Measurements from ENCODE around the gene SEC31B. TPM values are rescaled to one million over a fixed set of nuclear protein-coding genes. Genes with fewer than 3 reads are reported as not detected.

The SEC31B gene
- total and polyA plus RNA-seq, 2 of the 8 experiments (the other 6 are each of a cell fraction or from before 2014, with no cell fraction given) = 4.1 to 5.3 TPM

DNA sequence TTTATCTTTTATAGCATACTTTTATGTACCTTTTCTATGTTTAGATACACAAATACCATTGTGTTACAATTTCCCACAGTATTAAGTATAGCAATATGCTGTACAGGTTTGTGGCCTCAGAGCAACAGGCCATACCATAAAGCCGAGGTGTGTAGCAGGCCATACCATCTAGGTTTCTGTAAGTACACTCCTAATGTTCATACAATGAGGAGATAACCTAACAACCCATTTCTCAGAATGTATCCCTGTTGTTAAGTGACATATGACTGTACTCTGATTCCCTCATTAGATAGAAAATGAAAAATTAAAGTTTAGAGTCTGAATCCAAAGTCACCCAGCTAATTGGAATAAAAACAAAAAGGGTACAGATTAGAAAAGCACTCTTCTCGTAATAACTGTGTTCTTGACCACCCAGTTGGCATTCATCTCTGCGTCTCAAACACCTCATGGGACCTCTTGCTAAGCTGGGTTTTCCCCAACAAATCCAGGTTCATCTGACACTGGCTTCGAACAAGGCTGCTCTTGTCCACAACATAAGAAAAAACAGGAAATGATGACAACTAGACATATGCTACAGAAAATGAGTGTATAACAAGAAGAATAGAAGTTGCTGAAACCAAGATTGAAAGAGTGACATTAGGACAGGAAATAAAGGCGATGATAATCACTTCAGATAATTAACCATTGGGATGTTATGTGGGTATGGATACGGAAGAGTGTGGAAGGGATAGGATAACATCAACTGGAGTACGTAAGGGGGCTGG, 8.6 kb upstream of the SEC31B start:
- 85% methylated on average over 7 of the region's 7 CpGs; no CpG with 5 or more reads in 1 of the 2 experiments for WGBS, 2 experiments (ENCODE audit: extremely low coverage in 1 of 2, insufficient coverage in 1 of 2, insufficient read length in 1 of 2, insufficient replicate concordance in 2 of 2, low coverage in 1 of 2, low lambda C conversion rate in 2 of 2, missing lambda C conversion rate in 1 of 2)
- H2BK20ac ChIP-seq (ENCODE audit: low read length) = no peak overlapping the region
- POLR2A ChIA-PET (ENCODE audit: partially characterized antibody) = interaction anchor here (0.8 kb wide), 1 partner anchor 184 kb away, joined by 3 read pairs; no protein-coding TSS in a partner anchor
- H3K27me3 ChIP-seq (replicated peaks in 1 of 4; ENCODE audit: control insufficient read depth in 3 of 4, extremely low read depth in 1 of 4, insufficient read depth in 3 of 4, low read length in 3 of 4) = no peaks in the 10 kb centered on the region
- H2AFZ ChIP-seq (ENCODE audit: low read length) = no peak overlapping the region
- TF ChIP-seq SRF (IDR thresholded peaks at IDR 0.05; ENCODE audit: low read depth, low read length) (no peak), SAP30 (IDR thresholded peaks at IDR 0.05; ENCODE audit: insufficient read depth, insufficient replicate concordance, low read length) (no peak), YY1 (IDR thresholded peaks at IDR 0.05; ENCODE audit: low read depth, low read length) (no peak), TAF1 (IDR thresholded peaks at IDR 0.05; ENCODE audit: low read depth, low read length) (no peak), POLR2A (IDR thresholded peaks at IDR 0.05; ENCODE audit: control extremely low read depth in 1 of 2, low read depth in 2 of 2, low read length in 2 of 2) (no peak)
- TF ChIP-seq, protein P1, sequence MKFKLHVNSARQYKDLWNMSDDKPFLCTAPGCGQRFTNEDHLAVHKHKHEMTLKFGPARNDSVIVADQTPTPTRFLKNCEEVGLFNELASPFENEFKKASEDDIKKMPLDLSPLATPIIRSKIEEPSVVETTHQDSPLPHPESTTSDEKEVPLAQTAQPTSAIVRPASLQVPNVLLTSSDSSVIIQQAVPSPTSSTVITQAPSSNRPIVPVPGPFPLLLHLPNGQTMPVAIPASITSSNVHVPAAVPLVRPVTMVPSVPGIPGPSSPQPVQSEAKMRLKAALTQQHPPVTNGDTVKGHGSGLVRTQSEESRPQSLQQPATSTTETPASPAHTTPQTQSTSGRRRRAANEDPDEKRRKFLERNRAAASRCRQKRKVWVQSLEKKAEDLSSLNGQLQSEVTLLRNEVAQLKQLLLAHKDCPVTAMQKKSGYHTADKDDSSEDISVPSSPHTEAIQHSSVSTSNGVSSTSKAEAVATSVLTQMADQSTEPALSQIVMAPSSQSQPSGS (IDR thresholded peaks at IDR 0.05; ENCODE audit: low read length) = no peak
- no peak overlapping the region for H2BK12ac ChIP-seq (ENCODE audit: low read depth, low read length)
- no peak overlapping the region for H4K8ac ChIP-seq (ENCODE audit: extremely low read depth, insufficient read depth, low read length)
- no peak overlapping the region for H4K91ac ChIP-seq (replicated peaks; ENCODE audit: insufficient read length, low read length)
- FAIRE-seq = no peak
- H2AK5ac ChIP-seq (ENCODE audit: low read depth, low read length) = no peak overlapping the region
- H3K14ac ChIP-seq (ENCODE audit: insufficient read length) = no peak overlapping the region
- peaks cover 0 to 14% of the 10 kb centered on the region in 2 experiments; a peak in 3 of 4 replicates for H3K79me2 ChIP-seq (ENCODE audit: control insufficient read depth in 1 of 2, insufficient read depth in 2 of 2, low read length in 2 of 2)
- peak overlapping the region; percentile 80 to 85; a peak in 3 of 4 replicates for H3K4me2 ChIP-seq (ENCODE audit: insufficient read depth in 1 of 2, low read depth in 2 of 2, low read length in 2 of 2)
- H2BK15ac ChIP-seq (ENCODE audit: low read length) = no peak overlapping the region
- peaks cover 2% of the 10 kb centered on the region; the same call in 1 of the 2 replicates for H3K79me1 ChIP-seq (ENCODE audit: low read depth, low read length)
- no peak overlapping the region for H2BK5ac ChIP-seq (ENCODE audit: low read depth, low read length)
- no peak overlapping the region for H3K4ac ChIP-seq (replicated peaks; ENCODE audit: insufficient read length, low read depth, low read length)
- H2BK120ac ChIP-seq (replicated peaks; ENCODE audit: low read depth, low read length) = no peak overlapping the region
- H3K23ac ChIP-seq (ENCODE audit: insufficient read length) = no peak overlapping the region
- no peaks in the 10 kb centered on the region for H3K9me3 ChIP-seq (ENCODE audit: insufficient read depth in 2 of 2, low read depth in 1 of 2, low read length in 1 of 2)
- H3K9ac ChIP-seq (replicated peaks in 1 of 4; ENCODE audit: extremely low read depth in 1 of 4, low read depth in 3 of 4, low read length in 3 of 4) = no peak overlapping the region
- no peak for DNase-seq (ENCODE audit: low read depth in 1 of 2, low spot score in 2 of 2)
- peak overlapping the region; percentile 81 to 95 (median 90); a peak in 6 of 8 replicates for H3K4me3 ChIP-seq (ENCODE audit: extremely low read depth in 1 of 4, insufficient read depth in 2 of 4, low read depth in 3 of 4, low read length in 4 of 4)
- H3K36me3 ChIP-seq (ENCODE audit: control insufficient read depth in 2 of 4, insufficient read depth in 4 of 4, low read length in 3 of 4) = peaks cover 7 to 34% (median 14%) of the 10 kb centered on the region in 4 experiments
- H3K4me1 ChIP-seq (replicated peaks in 1 of 4; ENCODE audit: control insufficient read depth in 3 of 4, insufficient read depth in 4 of 4, low read length in 3 of 4) = peaks cover 0 to 5% (median 4%) of the 10 kb centered on the region in 4 experiments; a peak in 3 of 7 replicates
- no peak overlapping the region for H4K5ac ChIP-seq (ENCODE audit: insufficient read length, low read depth, low read length)
- H3K56ac ChIP-seq (replicated peaks; ENCODE audit: insufficient read length, low read depth, low read length) = no peak overlapping the region
- H3K23me2 ChIP-seq (ENCODE audit: low read depth, low read length) = peaks cover 12% of the 10 kb centered on the region
- H3K18ac ChIP-seq (ENCODE audit: extremely low read depth, low read length) = no peak overlapping the region
- H4K20me1 ChIP-seq (replicated peaks in 1 of 2; ENCODE audit: control insufficient read depth in 1 of 2, insufficient read depth in 2 of 2, low read length in 2 of 2) = peaks cover 0 to 2% of the 10 kb centered on the region in 2 experiments
- H3K27ac ChIP-seq (ENCODE audit: low read depth, low read length) = no peak overlapping the region
- CTCF ChIA-PET (ENCODE audit: partially characterized antibody) = interaction anchor here (1.8 to 5.0 kb wide), 4 partner anchors 8 to 94 kb away, joined by 3 to 29 read pairs (median 16); partner anchors contain the start of gene HIF1AN

Measured in H1 (cell line).